WTC11 (cell line): ENCODE measurements around the gene FAM76B. TPM values are rescaled to one million over a fixed set of nuclear protein-coding genes. Genes with fewer than 3 reads are reported as not detected.

ENCODE experiments used
- ATAC-seq: fragments of 200-7000 bp; cut with Tn5 transposase; 2 replicates; pipeline ENCODE4 v1.10.0; 2021; ENCODE audit warnings: mild to moderate bottlenecking, moderate library complexity
- CTCF ChIA-PET: fragments of 300-600 bp; sonication (Branson Sonifier 250); formaldehyde crosslinking; loops from one replicate; lab custom pipeline; 2021; ENCODE audit warnings: antibody characterized with exemption; lab: Charles Lee
- POLR2A ChIA-PET: fragments of 350-600 bp; sonication (Branson Sonifier 250); formaldehyde crosslinking; loops from one replicate; lab custom pipeline; 2021; ENCODE audit warnings: antibody characterized with exemption; lab: Charles Lee
- DNase-seq: peaks from one replicate; pipeline ENCODE4 v3.0.0; 2021; ENCODE audit warnings: low spot score
- H3K27ac Mint-ChIP-seq: 2 replicates; pipeline ENCODE4 v1.8.0; 2021; ENCODE audit warnings: mixed read lengths
- H3K27me3 Mint-ChIP-seq: 2 replicates; pipeline ENCODE4 v1.8.0; 2021; ENCODE audit warnings: low read depth, mild to moderate bottlenecking, moderate library complexity, mixed read lengths
- H3K36me3 Mint-ChIP-seq: 2 replicates; pipeline ENCODE4 v1.8.0; 2021; ENCODE audit warnings: mixed read lengths
- H3K4me1 Mint-ChIP-seq: 2 replicates; pipeline ENCODE4 v1.8.0; 2022; ENCODE audit warnings: mixed read lengths
- H3K4me3 Mint-ChIP-seq: 2 replicates; pipeline ENCODE4 v1.8.0; 2021; ENCODE audit warnings: mild to moderate bottlenecking, moderate library complexity, mixed read lengths
- H3K9me3 Mint-ChIP-seq: 2 replicates; pipeline ENCODE4 v1.8.0; 2021; ENCODE audit warnings: mixed read lengths
- ATF1 ChIP-seq: sonication (generic); formaldehyde crosslinking; IDR thresholded peaks from 2 replicates; pipeline ENCODE4 v1.8.1; 2023; ENCODE audit warnings: mild to moderate bottlenecking, moderate library complexity, missing genetic modification reagents
- ERG ChIP-seq: fragments of 250-450 bp; sonication (Bioruptor Pico); IDR thresholded peaks from 2 replicates; pipeline ENCODE4 v1.8.0; 2021; ENCODE audit warnings: mild to moderate bottlenecking
- ESRRA ChIP-seq: sonication (generic); formaldehyde crosslinking; IDR thresholded peaks from 2 replicates; pipeline ENCODE4 v1.8.1; 2022; ENCODE audit warnings: mild to moderate bottlenecking, missing genetic modification reagents, borderline replicate concordance
- ETV6 ChIP-seq: sonication (generic); formaldehyde crosslinking; IDR thresholded peaks from 2 replicates; pipeline ENCODE4 v1.8.1; 2022; ENCODE audit warnings: mild to moderate bottlenecking, missing genetic modification reagents
- FOXJ3 ChIP-seq: sonication (generic); formaldehyde crosslinking; IDR thresholded peaks from 2 replicates; pipeline ENCODE4 v1.9.0; 2021; ENCODE audit warnings: missing genetic modification reagents, mild to moderate bottlenecking, borderline replicate concordance
- FOXK1 ChIP-seq: sonication (generic); formaldehyde crosslinking; IDR thresholded peaks from 2 replicates; pipeline ENCODE4 v1.8.0; 2022; ENCODE audit warnings: mild to moderate bottlenecking, moderate library complexity, missing genetic modification reagents
- MLX ChIP-seq: sonication (generic); formaldehyde crosslinking; IDR thresholded peaks from 2 replicates; pipeline ENCODE4 v1.8.1; 2023; ENCODE audit warnings: mild to moderate bottlenecking, missing genetic modification reagents, moderate library complexity
- OVOL2 ChIP-seq: fragments of 250-450 bp; sonication (Bioruptor Pico); IDR thresholded peaks from 2 replicates; pipeline ENCODE4 v1.9.0; 2021; ENCODE audit warnings: mild to moderate bottlenecking, borderline replicate concordance
- PRRX2 ChIP-seq: fragments of 250-450 bp; sonication (Bioruptor Pico); IDR thresholded peaks from 2 replicates; pipeline ENCODE4 v1.8.0; 2021; ENCODE audit warnings: mild to moderate bottlenecking
- RORB ChIP-seq: fragments of 250-450 bp; sonication (Bioruptor Pico); IDR thresholded peaks from 2 replicates; pipeline ENCODE4 v1.9.0; 2021; ENCODE audit warnings: mild to moderate bottlenecking
- SOX15 ChIP-seq: fragments of 250-450 bp; sonication (Bioruptor Pico); IDR thresholded peaks from 2 replicates; pipeline ENCODE4 v1.9.0; 2021; ENCODE audit warnings: mild to moderate bottlenecking
- SP1 ChIP-seq: sonication (generic); formaldehyde crosslinking; conservative IDR thresholded peaks from 2 replicates; pipeline ENCODE4 v1.8.1; 2022; ENCODE audit warnings: missing genetic modification reagents
- TCF7 ChIP-seq: sonication (generic); formaldehyde crosslinking; IDR thresholded peaks from 2 replicates; pipeline ENCODE4 v1.8.0; 2022; ENCODE audit warnings: mild to moderate bottlenecking, low read depth, missing genetic modification reagents, moderate library complexity
- ZBTB43 ChIP-seq: sonication (generic); formaldehyde crosslinking; IDR thresholded peaks from 2 replicates; pipeline ENCODE4 v1.8.1; 2023; ENCODE audit warnings: mild to moderate bottlenecking, missing genetic modification reagents
- ZNF121 ChIP-seq: sonication (generic); formaldehyde crosslinking; IDR thresholded peaks from 2 replicates; pipeline ENCODE4 v1.8.0; 2023; ENCODE audit warnings: missing genetic modification reagents
- ZNF281 ChIP-seq: sonication (generic); formaldehyde crosslinking; IDR thresholded peaks from 2 replicates; pipeline ENCODE4 v1.8.0; 2023; ENCODE audit warnings: mild to moderate bottlenecking, missing genetic modification reagents
- ZNF512 ChIP-seq: sonication (generic); formaldehyde crosslinking; IDR thresholded peaks from 2 replicates; pipeline ENCODE4 v1.8.1; 2022; ENCODE audit warnings: missing genetic modification reagents, borderline replicate concordance
- total RNA-seq: library from RNA; stranded (reverse); gene quantifications from 3 replicates; pipeline ENCODE4 v1.2.3, GENCODE V29; 2021
- TF ChIP-seq, protein P1 (sequence below): fragments of 250-450 bp; sonication (Bioruptor Pico); IDR thresholded peaks from 2 replicates; pipeline ENCODE4 v2.1.2; 2022; ENCODE audit warnings: mild to moderate bottlenecking, moderate library complexity
- TF ChIP-seq, protein P2 (sequence below): sonication (generic); formaldehyde crosslinking; IDR thresholded peaks from 2 replicates; pipeline ENCODE4 v1.8.1; 2022; ENCODE audit warnings: low read depth, missing genetic modification reagents, borderline replicate concordance

FAM76B gene
- total RNA-seq, 1 experiment from 2014 or later, result 30.0 TPM

GRCh38 chr11:95799546-95799945 lies 10.0 kb upstream of the FAM76B start (continued):
- no peak for TF ChIP-seq OVOL2 (CRISPR knock-in tag)
- TF ChIP-seq RORB, result no peak
- TF ChIP-seq ZNF121 (CRISPR knock-in tag), result no peak
- no peak for TF ChIP-seq FOXK1 (CRISPR knock-in tag)
- TF ChIP-seq ATF1 (CRISPR knock-in tag), result no peak

DNA sequence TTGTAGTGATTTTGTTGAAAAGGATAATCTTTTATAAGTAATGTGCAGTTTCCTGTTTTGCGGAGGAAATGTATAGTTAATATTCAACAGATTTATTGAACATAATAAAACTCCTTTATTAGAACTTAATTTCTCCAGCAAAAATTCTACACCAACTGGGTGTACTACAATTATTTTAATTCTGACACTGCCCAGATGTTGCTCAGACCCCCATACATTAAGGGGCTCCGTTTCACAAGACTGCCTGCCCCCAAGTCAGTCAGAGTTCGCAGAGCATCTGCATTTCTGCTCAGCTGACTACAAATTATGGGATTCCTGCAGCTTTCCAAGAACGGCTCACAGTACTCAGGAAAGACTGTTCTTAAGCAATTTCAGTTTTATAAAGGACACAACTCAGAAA lies 6.9 kb upstream of the FAM76B start:
- ATAC-seq (no peak), DNase-seq (no peak)
- Mint-ChIP-seq H3K27ac (no peak overlapping the region), H3K27me3 (no peaks in the 10 kb centered on the region), H3K36me3 (peaks cover 18% of the 10 kb centered on the region), H3K9me3 (no peaks in the 10 kb centered on the region), H3K4me1 (peaks cover 20% of the 10 kb centered on the region), H3K4me3 (no peak overlapping the region)
- CTCF ChIA-PET, result no interaction called here
- TF ChIP-seq ESRRA (CRISPR knock-in tag), result no peak
- no peak for TF ChIP-seq ETV6 (CRISPR knock-in tag)
- TF ChIP-seq ZNF512 (CRISPR knock-in tag), result no peak
- no peak for TF ChIP-seq ZNF121 (CRISPR knock-in tag)
- TF ChIP-seq ZNF281 (CRISPR knock-in tag), result no peak
- no peak for TF ChIP-seq ATF1 (CRISPR knock-in tag)
- POLR2A ChIA-PET, result no interaction called here

GRCh38 chr11:95795627-95796295 lies 6.2 kb upstream of the FAM76B start:
- Mint-ChIP-seq H3K27ac (no peak overlapping the region), H3K4me1 (peaks cover 25% of the 10 kb centered on the region), H3K4me3 (no peak overlapping the region), H3K27me3 (no peaks in the 10 kb centered on the region), H3K36me3 (peaks cover 15% of the 10 kb centered on the region), H3K9me3 (no peaks in the 10 kb centered on the region)
- POLR2A ChIA-PET, result no interaction called here
- CTCF ChIA-PET, result interaction anchor here (0.6 kb wide), 1 partner anchor 644 kb away, joined by 3 read pairs; no protein-coding TSS in a partner anchor
- no peak for DNase-seq
- ATAC-seq, result no peak
- TF ChIP-seq PRRX2 (CRISPR knock-in tag) (no peak), ERG (CRISPR knock-in tag) (no peak), ATF1 (CRISPR knock-in tag) (no peak), FOXJ3 (CRISPR knock-in tag) (no peak), SOX15 (CRISPR knock-in tag) (no peak), SP1 (CRISPR knock-in tag) (no peak), ZBTB43 (CRISPR knock-in tag) (no peak), TCF7 (CRISPR knock-in tag) (no peak), MLX (CRISPR knock-in tag) (no peak)
- TF ChIP-seq, protein P1, sequence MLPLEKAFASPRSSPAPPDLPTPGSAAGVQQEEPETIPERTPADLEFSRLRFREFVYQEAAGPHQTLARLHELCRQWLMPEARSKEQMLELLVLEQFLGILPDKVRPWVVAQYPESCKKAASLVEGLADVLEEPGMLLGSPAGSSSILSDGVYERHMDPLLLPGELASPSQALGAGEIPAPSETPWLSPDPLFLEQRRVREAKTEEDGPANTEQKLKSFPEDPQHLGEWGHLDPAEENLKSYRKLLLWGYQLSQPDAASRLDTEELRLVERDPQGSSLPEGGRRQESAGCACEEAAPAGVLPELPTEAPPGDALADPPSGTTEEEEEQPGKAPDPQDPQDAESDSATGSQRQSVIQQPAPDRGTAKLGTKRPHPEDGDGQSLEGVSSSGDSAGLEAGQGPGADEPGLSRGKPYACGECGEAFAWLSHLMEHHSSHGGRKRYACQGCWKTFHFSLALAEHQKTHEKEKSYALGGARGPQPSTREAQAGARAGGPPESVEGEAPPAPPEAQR (CRISPR knock-in tag), result no peak
- TF ChIP-seq, protein P2, sequence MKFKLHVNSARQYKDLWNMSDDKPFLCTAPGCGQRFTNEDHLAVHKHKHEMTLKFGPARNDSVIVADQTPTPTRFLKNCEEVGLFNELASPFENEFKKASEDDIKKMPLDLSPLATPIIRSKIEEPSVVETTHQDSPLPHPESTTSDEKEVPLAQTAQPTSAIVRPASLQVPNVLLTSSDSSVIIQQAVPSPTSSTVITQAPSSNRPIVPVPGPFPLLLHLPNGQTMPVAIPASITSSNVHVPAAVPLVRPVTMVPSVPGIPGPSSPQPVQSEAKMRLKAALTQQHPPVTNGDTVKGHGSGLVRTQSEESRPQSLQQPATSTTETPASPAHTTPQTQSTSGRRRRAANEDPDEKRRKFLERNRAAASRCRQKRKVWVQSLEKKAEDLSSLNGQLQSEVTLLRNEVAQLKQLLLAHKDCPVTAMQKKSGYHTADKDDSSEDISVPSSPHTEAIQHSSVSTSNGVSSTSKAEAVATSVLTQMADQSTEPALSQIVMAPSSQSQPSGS, result no peak
